ENCODE results near the gene FASN. TPM values are rescaled to one million over a fixed set of nuclear protein-coding genes. Genes with fewer than 3 reads are reported as not detected.

FASN gene
- total RNA-seq, 1 donor from 2014 or later = 90.9 TPM

GRCh38 chr17:82062076-82062983 lies 35.7 kb downstream of the FASN start:
- TF ChIP-seq CTCF (IDR thresholded peaks at IDR 0.05) = no peak
- Histone ChIP-seq H3K4me3 (no peak overlapping the region), H3K27ac (no peak overlapping the region), H3K4me1 (peaks cover 13 to 18% of the 10 kb centered on the region in 2 donors), H3K36me3 (peaks cover 50 to 59% of the 10 kb centered on the region in 2 donors), H3K27me3 (no peaks in the 10 kb centered on the region), H3K9me3 (no peaks in the 10 kb centered on the region)
- DNase-seq (ENCODE audit: low spot score in 2 of 2) = no peak
- intact Hi-C loops (cut with DNase I) = no loop called here

GRCh38 chr17:82061047-82061925 lies 36.8 kb downstream of the FASN start:
- no peak for DNase-seq (ENCODE audit: low spot score in 2 of 2)
- peaks cover 13 to 18% of the 10 kb centered on the region in 2 donors for H3K4me1 ChIP-seq
- intact Hi-C loops (cut with DNase I) = no loop called here
- H3K27ac ChIP-seq = no peak overlapping the region
- TF ChIP-seq CTCF (IDR thresholded peaks at IDR 0.05) = no peak
- H3K36me3 ChIP-seq = peaks cover 59 to 70% of the 10 kb centered on the region in 2 donors
- H3K9me3 ChIP-seq = no peaks in the 10 kb centered on the region
- H3K27me3 ChIP-seq = no peaks in the 10 kb centered on the region
- no peak overlapping the region for H3K4me3 ChIP-seq

- no peak overlapping the region for H3K27ac ChIP-seq
- no peaks in the 10 kb centered on the region for H3K9me3 ChIP-seq
- no peaks in the 10 kb centered on the region for H3K27me3 ChIP-seq
- DNase-seq (ENCODE audit: low spot score in 2 of 2) = no peak
- no peak for TF ChIP-seq CTCF (IDR thresholded peaks at IDR 0.05)
- H3K4me1 ChIP-seq = peaks cover 9 to 12% of the 10 kb centered on the region in 2 donors
- peaks cover 66 to 77% of the 10 kb centered on the region in 2 donors for H3K36me3 ChIP-seq
- H3K4me3 ChIP-seq = no peak overlapping the region
- intact Hi-C loops (cut with DNase I) = no loop called here
Observed at GRCh38 chr17:82060614-82061013, 37.4 kb downstream of the FASN start.

- H3K4me3 ChIP-seq = no peak overlapping the region
- intact Hi-C loops (cut with DNase I) = no loop called here
- no peak for TF ChIP-seq CTCF (IDR thresholded peaks at IDR 0.05)
- peaks cover 72 to 83% of the 10 kb centered on the region in 2 donors for H3K36me3 ChIP-seq
- peaks cover 8 to 9% of the 10 kb centered on the region in 2 donors for H3K4me1 ChIP-seq
- no peaks in the 10 kb centered on the region for H3K27me3 ChIP-seq
- no peak for DNase-seq (ENCODE audit: low spot score in 2 of 2)
- no peaks in the 10 kb centered on the region for H3K9me3 ChIP-seq
- no peak overlapping the region for H3K27ac ChIP-seq
Observed at GRCh38 chr17:82060001-82060380, 38.0 kb downstream of the FASN start.

GRCh38 chr17:82059272-82060000 lies 38.6 kb downstream of the FASN start:
- intact Hi-C loops (cut with DNase I) = no loop called here
- DNase-seq (ENCODE audit: low spot score in 2 of 2) = no peak
- TF ChIP-seq CTCF (IDR thresholded peaks at IDR 0.05) = no peak
- Histone ChIP-seq H3K27ac (no peak overlapping the region), H3K27me3 (no peaks in the 10 kb centered on the region), H3K4me1 (peaks cover 2 to 4% of the 10 kb centered on the region in 2 donors), H3K4me3 (no peak overlapping the region), H3K36me3 (peaks cover 77 to 88% of the 10 kb centered on the region in 2 donors), H3K9me3 (no peaks in the 10 kb centered on the region)

All from ascending aorta (tissue), 2 donors.